ENCODE results near the gene SLC48A1.

SLC48A1 gene

DNA sequence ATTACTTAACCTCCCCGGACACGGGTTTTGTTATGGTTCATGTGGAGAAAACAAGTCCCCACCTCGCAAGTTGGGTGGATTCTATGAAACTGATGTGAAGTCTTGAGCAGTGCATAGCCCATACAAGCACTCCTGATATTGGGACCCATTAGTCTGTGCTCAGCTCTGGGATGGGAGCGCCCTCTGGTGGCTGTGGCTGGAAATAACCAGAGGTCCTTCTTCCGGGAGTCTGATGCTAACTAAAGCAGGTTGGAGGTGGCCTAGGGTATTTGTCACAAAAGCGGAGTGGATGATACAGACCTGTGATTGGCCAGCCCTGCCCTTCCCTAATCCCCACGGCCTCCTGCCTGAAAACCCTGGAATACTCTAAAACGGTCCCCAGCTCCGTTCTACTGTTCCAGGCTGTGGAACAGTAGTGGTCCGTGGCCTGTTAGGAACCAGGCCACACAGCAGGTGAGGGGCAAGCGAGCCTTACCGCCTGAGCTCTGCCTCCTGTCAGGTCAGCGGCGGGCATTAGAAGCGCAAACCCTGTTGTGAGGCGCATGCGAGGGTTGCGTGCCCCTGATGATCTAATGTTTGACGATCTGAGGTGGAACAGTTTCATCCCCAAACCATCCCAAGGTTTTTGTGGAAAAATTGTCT is 6.4 kb downstream of the SLC48A1 start:
- peak; percentile 98 for DNase-seq

DNA sequence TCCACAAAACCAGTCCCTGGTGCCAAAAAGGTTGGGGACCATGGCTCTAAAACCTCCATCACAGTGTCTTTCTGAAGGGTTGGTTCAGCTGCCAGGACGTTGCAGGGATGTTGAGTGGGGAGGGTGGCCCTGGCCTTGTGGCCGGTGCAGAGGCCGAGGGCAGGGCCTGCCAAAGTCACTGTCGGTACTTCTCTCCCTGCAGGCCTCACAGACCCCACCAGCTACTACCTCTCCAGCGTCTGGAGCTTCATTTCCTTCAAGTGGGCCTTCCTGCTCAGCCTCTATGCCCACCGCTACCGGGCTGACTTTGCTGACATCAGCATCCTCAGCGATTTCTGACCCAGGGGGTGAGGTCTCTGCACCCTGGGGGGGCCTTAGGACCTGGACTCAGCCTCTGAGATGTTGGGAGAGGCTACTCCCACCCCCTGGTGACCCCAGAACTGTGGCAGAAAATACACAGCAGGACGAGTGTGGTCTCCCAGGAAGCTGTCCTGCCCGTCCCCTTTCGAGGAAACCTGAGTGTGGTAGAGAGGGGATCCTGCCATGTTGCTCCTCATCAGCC is 7.0 kb downstream of the SLC48A1 start:
- no peak for DNase-seq

DNA sequence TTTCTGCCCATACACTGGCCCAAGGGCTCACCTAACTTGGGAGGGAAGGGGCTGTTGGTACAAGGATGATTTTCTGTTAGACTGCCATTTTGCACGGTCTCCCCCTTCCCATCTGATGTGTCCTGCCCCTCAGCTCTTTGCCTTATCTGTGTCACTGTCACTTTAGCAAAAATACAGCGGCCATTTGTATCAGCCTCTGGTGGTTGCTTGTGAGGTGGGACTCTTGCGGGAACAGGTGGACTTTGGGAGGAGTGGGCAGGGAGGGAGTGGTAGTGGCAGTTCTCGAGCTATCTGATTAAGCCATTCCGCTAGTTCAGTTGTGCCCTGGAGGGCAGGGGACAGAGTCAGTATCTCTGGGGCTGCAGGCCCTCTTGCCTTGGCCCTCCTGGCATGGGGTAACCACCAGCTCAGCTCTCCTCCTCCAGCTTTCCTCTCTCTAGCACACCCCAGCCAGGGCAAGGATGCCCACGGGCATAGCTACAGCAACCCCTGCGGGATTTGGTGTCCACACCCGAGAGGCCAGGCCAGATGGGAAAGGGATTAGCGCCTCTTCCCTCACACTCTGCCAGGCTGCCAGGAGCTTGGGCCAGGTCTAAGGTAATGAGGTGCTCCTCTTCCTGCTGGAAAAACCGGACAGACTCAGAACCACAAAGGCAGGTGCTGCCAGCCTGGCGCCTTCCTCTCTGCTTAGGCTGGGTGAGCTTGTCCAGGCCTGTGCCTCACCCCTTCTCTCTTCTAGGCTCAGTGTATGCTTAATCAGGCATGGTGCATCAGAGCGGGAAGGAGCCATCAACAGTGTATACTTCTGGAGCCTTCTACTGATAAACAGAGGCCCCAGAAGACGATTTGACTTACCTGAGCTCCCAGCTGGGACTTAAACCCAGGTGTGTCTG is 8.7 kb downstream of the SLC48A1 start:
- no peak for DNase-seq

DNA sequence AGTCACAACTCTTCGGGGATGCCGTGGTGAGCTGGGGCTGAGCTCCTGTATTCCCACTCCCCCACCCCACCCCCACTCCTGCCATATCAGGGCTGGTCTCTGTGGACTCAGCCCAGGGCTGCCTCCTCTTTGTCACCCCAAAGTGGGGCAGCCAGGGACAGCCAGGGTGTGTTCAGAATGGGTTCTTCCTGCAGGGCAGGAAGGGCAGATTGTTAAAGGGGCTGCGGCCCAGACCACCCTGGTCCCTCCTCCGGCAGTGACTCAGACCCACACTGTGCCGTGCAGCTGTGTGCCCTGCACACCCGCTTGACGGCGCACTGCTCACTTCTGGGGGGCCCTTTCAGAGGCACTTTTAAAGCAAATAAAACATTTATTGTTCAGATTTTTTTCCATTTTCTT is 9.3 kb downstream of the SLC48A1 start:
- DNase-seq, result no peak

DNA sequence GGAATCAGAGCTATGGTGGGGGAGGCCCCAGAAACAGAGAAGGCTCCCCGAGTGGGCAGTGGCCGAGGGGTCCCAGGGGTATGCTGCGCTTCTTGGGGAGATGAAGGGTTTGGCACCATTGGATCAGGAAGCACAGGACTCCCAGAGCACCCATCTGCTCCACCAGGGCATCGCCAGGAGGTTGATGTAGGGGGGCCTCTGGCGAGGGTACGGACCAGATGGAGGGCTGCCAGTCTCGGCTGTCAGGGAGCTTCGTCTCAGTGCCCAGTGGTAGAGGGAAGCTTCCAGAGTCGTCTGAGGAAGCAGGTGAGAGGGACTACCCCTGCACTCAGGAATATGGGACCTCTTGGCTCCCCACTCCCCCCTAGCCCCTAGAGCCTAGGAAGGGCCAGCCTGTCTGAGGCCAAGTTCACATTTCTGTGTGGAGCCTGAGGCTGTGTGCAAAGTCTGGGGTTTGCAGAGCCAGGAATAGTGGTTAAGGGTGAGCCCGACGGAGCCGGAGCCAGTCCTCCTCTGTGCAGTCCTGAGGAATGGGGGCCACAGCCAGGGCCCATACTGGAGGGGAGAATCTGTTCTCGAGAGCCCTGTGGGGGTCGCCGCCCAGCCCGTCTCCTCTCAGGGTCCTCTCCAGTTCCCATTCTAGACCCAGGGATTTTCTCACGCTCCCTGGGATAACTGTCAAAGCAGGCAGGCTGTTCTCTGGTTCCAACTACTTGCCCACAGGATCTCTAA is 10.2 kb downstream of the SLC48A1 start:
- no peak for DNase-seq

DNA sequence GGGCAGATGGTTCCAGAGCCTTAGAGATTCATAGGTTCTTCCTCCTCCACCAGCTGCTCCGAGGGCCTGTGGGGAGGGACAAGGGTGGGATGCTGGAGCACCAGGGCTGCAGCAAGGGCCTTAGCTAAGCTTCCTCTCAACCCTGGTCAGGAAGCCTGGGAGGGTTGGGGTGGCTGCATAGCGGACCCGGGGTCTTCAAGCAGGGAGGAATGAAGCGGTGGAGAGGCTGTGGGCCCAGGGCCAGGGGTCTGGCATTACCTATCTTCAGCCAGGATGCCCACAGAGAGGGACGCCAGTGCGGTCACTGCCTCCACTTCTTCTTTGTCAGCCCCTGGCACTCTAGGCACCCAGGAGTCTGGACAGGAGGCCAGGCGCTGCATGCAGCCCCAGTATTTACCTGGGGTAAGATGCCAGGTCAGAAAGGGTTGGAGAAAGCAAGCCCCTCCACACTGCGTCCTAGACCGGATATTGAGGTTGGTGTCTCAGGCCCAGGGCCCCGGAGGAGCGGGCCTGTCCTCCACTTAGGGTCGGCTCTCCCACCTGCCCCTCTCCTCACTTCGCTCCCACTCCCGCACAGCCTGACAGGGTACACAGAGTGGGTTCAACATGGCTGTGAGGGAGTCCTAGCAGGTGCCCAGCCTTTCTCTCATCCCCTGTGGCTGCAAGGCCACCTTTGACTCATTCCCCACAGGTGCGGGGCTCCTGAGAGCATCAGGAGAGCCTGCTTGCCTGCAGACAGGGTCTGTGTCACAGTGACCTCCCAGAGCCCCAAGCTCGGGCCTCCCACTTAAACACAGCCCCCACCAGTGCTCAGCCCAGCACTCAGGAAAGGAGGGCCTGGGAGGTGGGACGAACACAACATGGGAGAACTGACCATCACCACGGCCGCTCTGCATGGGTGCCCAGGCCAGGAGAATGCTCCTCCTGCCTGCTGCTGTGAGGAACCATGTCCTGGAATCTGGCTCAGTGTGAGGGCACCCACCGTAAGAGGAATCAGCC is 11.1 kb downstream of the SLC48A1 start:
- DNase-seq, result no peak

DNA sequence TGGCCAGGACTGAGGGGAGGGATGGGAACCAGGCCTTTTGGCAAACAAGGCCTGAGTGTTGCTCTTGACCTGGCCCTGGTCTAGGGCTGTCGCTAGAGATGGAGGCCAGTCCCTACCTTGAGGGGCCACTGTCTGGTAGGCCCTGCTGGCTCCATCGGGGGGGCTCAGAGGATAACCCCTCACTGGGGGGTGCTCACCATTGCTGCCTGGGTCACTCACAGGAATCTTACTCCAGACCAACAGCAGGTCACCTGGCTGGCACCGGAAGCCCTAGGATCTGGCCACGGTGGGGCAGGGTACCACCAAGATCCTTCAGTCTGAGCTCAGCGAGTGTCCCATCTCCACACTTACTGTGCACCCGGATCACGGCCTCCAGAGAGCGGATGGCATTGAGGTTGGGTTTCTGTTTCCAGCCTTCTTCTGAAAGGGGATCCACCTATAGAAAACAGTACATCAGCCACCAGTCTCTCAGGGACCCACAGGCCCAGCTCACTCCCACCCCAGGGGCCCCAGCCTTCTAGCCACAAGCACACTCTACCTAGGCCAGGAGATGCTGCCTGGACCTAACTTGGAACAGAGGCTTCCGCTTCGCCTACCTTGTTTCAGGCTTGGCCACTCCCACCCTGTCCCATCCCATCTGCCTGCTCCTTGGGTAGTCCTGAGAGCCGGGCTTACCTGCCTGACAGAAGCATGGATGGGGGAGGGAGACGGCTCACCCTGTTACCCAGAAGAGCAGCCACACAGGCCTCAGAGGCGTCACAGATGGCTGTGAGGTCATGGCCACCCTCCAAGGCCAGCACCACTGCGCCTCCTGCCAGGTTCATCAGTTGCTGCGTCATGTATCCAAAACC is 12.2 kb downstream of the SLC48A1 start:
- no peak for DNase-seq

DNA sequence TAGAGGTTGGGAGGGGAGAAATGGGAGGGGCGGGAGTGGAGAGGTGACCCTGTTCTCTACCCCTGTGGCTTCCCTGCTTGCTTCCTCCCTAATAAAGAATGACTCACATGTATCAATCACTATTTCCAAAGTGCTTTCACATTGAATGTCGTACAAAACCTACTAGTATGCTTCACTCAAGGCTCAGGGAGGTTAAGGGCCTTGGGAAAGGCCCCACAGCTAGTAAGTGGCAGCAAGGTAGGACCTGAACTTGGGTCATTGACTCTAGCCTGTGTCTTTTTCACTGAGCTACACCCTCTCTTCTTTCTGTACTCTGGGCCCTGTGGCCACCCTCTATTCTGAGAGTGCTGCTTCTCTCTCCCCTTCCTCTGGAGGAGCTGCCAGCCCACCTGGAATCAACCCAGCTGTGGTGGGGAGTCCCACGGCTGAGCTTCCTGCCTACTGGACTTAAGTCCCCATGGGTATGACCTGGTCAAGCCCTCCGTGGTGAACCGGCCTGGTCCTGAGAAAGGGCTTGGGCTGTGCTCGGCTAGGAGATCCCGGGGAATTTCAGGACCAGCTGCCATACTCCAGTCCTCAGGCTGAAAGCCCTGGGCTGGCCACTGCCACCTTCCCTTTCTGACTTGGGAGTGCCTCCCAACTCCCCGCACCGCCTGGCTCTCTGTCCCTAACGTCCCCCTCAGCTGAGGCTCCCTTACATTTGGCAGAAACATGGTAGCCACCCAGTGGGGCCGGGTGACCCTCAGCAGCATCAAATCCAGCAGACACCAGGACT is 13.0 kb downstream of the SLC48A1 start:
- DNase-seq, result no peak

DNA sequence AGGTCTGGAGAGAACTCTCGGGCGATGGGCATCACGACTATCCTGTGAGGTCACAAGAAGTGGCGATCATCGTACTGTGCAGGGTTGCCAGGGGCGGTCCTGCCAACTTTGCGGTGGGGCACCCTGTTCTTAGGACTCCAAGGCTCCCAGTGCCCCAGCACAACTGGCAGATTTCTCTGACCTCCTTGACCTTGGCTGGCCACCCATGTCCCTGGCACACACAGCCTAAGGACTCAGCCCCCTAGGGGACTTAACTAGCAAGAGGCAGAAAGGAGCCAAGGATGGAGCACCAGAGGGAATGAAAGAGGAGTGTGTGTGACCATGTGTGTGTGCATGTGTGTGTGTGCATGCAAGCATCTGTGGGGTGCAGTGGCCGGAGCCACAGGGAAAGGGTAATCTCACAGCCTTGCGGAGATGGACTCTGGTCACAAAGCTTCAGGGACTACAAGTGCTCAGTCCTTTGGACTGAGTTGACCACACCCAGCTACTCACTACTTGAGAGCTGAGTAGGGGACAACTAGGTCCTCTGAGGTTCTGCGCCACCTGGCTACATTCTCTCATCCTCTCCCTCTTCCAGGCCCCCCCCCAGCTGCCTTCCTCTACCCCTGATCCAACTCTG is 13.7 kb downstream of the SLC48A1 start:
- no peak for DNase-seq

DNA sequence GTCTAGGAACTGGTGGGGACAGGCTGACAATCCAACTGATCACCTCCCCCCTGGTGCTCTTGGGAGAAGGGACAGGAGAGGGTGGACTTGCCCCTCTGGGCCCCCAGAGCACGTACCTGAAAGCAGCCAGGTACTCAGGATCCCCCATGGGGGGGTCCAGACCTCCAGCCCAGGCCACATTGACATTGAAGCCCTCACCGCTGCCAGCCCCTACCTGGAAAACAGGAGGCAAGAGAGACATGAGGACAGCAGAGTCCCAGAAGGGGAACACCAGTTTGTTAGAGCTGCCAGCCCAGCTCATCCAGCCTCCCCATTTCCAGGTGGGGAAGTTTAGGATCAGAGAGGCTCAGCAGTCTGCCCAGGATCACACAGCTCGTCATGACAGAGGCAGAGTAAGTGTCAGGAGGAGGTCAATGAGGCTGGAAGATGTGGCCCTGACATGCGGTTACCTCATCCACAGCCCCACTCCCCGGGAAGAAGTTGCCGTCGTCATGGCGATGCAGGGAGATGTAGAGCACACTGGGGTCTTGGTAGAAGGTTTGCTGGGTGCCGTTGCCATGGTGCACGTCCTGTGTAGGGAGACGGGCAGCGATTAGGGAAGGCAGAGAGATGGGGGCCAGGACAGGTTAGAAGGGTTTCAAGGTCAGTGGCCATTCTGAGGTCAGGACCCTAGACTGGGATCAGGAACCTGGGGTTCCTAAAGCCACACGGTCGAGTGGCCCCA is 14.7 kb downstream of the SLC48A1 start:
- DNase-seq, result no peak

DNA sequence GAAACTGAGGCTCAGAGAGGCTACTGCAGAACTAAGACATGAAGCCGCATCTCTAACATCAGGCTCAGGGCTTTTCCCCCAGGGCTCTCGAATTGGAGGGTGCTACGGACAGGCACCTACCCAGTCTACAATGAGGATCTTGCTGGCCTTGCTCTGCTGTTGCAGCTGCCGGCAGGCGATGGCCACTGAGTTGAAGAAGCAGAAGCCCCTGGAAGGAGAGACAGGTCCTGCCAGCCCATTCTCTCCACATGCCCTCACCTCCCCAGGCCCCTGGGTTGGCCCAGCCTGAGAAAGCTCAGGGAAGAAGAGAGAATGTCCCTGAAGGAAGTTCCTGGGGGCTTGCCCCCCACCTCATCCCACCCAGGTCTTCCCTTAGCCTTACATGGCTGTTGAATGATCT is 16.1 kb downstream of the SLC48A1 start:
- no peak for DNase-seq

DNA sequence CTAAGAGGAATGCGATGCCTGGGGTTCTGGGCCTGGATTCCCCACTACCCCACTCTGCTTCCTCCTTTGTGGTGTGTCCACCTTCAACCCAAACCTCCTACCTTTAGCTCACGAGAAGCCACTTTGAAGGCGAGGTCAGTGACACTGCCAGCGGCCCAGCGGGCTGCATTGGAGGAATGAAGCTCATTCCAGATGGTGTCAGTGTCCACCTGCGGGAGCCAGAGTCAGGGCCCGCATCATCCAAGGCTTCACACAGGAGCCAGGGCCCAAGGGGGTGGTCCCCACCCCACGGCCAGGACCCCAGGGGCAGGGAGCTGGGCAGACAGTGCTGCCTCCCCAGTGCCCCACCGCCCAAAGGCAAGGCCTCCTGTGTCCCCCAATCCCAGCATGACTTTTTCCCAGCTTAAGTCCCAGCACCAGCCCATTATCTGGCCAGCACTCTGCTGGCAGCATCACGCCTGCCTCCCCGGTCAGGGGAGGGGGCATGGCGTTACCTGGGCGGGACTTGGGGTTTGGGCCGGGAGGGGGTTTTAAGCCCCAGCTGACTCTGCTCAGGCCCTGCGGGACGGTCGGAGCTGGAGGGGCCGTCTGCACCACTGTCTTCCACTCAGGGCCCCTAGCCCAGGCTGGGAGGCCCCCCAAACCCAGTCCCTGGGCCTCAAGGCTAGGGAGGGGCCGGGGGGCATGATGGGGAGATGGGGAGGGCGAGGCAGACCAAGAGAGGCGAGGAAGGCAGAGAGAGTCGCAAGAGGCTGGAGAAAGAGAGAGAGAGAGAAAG is 16.9 kb downstream of the SLC48A1 start:
- DNase-seq, result no peak

DNA sequence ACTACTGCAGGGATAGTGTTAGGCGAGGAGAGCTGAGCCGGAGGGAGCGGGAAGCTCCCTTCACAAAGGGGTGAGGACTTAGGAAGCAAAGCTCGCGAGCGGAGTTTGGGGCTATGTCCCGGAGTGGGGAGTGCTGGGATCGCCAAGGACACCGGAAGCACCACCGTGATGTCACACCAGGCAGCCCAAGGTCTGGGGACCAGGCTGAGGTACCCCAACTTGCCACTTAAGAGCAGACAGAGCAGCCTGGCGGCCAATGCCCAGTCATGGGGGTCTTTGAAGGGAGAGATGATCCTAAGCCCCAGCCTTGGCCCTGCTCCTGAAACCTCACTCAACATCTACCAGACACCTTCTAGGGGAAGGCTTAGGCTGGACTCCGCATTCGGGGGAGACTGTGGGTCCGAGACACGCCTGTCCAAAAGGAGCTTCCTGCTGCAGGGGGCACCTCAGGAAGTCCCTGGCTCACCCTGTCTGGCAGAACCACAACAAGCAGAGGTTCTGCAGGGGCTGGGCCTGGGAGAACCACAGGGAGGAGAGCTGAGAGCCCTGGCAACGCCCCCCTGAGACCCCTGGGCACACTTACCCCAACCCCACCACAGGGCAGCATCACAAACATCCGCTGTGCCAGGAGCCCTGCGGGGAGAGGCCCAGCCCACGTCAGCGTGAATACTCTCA is 17.8 kb downstream of the SLC48A1 start:
- no peak for DNase-seq

DNA sequence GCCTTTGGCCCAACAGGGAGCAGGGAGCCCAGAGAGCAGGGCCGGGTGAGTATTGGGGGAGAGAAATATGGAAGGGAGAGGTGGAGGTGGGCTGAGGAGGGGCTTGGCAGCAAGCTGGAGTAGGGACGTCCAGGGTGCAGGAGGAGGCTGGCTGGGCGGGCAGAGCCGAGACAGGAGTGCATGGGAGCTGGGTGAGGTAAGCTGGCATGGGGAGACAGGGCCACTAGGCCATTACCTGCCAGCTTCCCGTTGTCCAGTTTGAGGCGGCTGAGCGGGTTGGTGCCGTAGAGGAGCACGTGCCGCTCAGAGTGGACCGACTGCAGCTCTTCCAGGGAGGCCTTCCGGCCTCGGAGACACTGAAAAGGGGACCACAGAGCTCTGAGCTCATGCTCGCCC is 18.3 kb downstream of the SLC48A1 start:
- DNase-seq, result no peak

DNA sequence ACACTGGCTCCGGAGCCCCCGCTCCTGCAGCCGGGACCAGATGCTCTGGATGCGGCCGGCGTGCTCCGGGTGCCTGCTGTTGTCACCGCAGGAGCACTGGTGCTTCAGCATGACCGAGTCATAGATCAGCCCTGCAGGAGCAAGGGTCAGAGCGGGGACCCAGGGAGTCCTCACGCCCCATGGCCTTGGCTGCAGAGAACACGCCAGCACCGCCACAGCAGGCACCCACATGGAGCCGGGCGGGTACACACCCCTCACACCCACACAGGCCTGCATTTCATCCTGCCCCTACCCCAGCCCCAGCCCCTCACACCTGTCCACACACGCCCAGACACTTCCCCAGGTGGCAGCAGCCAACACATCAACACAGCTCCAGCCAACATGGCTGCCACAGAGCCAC is 18.8 kb downstream of the SLC48A1 start:
- DNase-seq, result no peak

DNA sequence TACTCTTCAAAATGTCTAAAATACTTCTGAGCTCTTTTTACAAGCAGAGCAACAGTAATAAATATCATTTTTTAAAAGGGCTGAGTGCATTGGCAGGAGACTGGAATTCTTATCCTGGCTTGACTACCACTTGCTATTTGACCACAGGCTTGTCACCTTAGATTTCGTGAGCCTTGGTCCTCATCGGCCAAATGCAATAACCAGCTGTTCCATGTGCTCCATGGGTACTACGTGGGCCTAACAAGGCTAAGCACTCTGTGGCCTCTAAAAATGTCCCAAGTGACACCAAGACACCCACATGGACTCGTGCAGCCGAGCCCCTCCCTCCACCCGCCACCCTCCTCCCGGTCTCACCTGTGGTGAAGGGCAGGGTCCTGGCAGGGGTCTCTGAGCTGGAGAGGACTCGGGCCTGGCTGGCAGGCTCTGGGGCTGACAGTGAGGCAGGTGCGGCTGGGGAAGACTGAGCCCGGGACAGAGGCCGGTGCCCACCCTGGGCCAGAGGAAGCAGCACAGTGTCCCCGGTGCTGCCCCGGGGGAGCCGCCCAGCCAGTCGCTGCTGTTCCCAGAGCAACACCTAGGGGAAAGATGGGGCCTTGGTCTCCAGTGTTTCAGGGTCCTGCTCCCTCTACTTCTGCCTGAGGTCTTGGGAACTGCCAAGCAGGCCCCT is 20.1 kb downstream of the SLC48A1 start:
- DNase-seq, result no peak

DNA sequence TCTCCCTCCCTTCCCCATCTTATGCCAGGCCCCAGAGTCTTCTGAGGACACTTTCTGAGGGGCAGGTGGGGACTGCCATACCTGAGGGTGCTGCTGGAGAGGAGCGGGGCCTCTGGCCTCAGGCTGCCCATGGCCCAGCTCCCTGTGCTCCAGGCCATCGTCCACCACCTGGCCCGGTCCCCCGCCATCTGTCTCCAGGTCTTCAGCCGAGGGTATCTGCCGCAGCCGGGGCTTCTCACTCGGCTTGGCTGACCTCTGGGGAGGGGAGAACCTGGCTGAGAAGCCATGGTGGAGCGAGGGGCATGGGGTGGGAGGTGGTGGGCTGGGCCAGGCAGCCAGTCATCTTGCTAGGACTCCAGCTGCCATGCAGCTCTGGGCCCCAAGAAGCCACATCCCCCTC is 21.6 kb downstream of the SLC48A1 start:
- DNase-seq, result no peak

Measured in activated CD8-positive, alpha-beta memory T cell treated with anti-CD3 and anti-CD28 coated beads for 24 hours (primary cell).